HG02852 (cell line): ENCODE data around the gene IRX2.

ENCODE experiments used
- ATAC-seq: cut with Tn5 transposase; IDR thresholded peaks from one replicate; pipeline ENCODE4 v1.9.1; 2021; ENCODE audit warnings: mild to moderate bottlenecking, moderate library complexity; ENCODE audit not compliant: unreplicated experiment

Gene IRX2

DNA sequence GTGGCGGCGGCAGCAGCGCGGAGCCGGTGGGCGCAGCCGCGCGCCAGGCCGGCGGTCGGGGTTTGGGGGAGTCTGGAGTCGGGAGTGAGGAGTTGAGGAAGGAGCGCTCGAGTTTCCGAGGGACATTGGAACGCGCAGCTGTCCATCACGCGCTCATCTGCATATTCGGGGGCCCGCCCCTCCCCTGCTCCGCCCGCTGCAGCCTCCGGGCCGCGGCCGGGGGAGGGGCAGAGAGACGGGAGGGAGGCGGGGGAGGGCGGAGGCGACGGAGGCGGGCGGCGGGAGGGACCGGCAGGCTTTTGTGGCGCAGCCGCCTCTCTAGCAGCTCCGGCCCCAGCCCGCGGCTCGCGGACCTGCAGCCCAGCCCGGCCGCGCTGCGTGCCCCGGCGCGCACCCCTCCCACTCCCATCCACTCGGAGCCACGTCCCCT, at the start of gene IRX2:
IRX2 (minus strand) TSS at position 86 of the 430 bp plus-strand sequence. CDS start 264 bp downstream, outside the sequence.
- ATAC-seq = no peak

DNA sequence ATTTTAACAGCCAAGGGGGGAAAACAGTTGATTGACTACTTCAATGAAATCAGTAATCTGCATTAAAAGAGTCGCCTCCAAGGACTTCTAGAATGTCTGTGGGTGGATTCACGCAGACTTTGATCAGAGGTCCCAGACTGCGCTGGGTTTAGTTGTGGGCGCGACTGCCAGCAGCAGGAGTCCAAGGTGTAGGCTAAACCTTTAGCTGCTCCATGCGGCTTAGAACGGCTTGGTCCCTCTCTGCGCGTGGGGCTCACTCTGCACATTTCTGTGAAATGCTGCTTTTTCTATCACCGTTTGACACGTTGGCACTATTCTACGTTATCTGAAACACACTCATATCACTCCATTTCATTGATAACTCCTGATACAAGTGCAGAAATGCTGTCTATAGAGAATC, 48.6 kb upstream of the IRX2 start:
- ATAC-seq = no peak

DNA sequence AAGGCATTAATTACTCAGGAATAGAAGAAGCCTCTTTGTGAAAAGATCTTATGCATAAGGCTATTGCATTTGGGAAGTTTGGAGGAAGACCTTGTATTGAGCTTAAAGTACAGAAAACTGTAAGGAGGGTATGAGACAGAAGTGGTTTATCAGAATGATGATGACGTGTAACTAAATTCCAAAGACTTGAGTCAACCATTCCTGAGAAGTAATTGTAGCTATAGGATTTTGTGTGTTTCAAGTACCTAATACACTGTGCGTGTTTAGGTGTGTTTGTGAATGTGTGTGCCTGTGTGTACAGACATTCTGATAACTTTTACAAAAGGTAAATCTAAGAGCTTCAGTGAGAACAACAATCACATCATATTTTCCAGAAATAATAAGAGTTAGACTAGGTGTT, 46.5 kb upstream of the IRX2 start:
- no peak for ATAC-seq

DNA sequence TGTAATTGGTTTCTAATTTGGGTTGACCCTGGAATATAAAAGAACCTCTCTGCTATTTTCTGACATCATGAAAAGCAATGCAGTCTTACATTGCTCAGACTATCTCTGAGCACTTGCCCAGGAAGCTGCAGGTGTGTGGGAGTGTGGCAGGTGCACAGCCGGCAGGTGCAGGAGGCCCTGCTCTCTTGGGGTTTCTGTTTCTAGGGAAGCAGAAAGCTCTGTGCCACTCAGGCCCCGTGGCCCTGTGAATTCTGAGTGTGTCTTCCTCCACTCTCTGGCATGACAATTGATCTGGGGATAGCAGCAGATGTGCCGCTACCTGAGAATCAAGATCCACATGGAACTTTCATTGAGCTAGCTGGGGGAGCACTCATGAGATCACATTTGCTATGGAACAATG, 45.7 kb upstream of the IRX2 start:
- no peak for ATAC-seq

DNA sequence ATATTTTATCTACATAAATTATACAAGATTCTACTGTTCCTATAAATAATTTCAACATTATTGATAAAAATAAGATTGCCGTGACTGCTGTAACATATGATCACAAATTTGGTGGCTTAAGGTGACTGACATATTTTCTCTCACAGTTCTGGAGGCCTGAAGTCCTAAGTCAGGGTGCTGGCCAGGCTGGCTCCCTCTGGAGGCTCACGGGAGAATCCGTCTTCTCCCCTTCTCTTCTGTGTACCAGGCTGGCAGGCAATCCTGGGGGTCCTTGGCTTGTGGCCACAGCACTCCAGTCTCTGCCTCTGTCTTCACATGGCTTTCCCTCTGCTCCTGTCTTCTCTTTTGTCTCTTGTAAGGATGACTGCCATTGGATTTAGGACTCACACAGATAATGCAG, 31.7 kb upstream of the IRX2 start:
- ATAC-seq = no peak

DNA sequence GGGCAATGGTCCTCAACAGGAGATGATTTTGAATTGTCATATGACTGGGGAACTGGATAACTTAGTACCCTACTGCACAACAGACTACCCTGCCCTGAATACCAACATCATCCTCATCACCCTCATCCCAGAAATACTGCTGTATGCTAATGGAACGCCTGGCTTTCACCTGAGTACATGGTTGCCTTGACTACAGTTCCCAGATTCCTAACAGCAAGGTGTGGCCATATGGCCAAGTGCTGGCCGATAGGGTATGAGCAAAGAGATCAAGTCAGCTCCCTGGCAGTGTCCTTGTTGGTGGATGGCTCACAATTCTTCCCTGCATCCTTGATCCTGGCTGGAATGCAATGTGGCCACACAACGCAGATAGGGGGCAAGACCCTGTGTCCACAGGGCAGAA, 31.2 kb upstream of the IRX2 start:
- no peak for ATAC-seq

DNA sequence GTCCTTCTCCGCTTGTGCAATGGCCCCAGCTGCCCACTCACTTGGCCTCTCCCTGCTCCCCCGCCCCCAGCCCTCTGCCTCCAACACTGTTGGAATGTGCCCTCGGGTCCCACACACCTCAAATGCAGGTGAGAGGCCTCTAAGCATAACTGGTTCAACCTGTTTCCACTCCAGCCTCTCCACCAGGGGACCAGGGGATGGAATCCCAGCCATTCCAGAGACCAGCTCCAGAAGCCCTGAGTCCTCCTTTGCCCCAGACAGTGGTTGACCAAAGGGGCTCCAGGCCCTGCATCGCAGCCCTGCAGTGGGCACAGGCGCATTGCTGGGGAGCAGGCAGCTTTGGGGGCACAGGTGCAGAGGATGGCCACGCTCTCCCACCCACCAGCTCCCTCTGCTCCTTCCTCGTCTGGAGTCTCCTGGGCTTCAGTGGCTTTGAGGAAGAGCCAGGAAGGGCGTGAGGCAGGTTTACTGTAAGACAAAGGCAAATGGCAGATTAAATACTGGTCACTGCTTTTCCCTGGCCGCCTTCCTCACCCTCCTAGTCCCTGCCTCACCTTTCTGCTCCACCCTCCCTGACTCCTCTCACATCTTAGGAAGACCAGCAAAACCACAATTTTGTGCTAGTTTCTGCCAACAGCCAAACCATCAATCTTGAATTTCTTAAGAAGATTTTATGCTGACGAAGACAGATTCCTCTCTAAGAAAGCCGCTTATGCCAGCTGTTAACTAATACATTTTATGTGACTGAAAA, 29.1 kb upstream of the IRX2 start:
- ATAC-seq = no peak

DNA sequence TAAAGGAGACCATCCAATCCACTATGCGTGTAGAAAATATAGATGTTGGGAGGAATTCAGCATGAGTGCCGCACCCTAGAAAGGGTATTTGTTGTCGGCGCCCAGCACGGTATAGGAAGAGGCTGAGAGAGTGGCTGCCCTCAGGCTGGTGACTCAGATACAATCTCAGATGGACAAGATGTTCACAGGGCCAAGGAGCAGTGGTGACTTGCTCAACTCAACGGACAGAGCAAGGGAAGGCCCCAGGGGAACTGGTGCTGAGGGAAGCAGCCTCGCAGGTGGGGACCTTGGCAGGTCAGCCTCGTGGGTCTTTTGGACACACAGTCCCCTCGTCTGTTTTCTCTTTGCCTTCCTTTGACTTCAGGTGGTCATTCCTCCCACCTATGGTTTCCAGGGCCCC, 28.0 kb upstream of the IRX2 start:
- no peak for ATAC-seq

DNA sequence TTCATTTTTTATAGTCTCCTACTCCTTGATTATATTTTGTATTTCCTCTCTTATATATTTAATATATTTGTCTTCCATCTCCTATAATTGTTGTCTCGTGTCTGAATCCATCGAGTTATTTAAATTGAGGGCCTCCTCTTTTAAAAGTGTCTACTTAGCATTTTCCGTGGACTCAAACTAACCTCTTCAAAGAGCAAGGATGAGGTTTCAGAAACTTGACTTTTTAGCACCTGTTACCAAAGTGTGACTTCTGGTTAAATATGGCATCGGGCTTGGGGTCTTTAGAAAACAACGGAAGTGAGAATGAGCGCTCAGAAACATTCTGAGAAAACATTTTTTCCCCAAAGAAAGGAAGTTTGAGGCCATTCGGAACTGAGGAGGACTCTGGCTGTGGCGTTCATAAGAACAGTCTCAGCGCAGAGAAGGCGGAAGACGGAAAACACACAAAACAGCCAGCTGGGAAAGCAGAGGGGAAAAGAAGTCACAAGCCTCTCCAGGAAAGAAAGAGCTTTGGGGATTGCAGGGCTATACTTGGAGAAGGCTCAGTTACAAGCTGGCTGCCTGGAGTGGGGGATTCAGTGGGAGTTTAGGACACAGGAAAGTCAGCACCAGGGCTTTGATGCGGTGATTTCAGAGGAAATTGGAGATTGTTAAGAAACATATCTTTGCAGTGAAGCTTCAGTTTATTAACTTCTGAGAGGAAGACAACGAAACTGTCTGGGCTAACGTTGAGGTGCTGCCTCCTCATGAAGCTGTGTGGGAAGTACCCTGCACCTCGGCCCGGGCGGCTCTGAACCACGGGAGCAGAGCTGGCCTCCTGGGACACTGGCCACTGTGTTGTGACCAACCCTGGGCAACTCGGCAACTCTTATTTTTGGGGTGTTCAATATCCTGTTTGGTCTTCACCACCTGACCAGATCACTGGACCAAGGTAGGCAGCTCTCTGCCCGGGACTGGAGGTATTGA, 25.1 kb upstream of the IRX2 start:
- ATAC-seq = no peak

DNA sequence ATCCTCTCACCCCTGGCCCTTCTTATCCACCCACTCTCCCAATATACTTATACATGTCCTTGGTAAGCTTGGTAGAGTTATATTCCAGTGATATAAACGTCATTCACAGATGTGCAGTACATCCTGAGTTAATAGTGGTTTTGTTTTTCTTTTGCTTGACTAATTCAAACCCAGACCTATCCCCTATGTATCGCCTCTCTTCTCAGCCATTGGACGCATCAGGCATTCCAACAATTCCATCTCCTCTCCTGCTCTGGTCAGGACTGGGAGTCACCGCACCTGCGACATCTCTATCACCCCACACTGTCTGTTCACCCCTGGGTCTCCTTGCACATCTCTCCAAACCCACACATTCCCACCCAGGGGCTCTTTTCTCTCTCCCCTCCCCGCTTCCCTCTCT, 21.9 kb upstream of the IRX2 start:
- ATAC-seq = no peak

DNA sequence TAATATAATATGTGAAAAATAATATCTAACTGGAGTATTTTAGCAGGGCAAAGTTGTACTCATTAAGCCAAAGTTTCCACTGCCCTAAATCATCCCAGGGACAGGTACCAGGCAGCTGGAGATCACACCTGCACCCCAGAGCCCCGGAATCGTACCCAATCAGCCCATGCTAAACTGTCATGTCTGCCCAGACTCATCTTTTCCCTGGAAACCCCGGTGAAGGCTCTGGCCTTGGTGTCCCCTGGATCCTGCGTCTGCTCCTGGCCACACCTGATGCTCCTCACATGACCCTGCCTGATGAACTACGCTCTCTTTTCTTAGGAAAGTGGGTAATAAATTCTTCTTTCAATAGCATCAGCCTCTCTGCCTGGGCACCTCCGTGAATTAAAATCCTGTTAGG, 15.6 kb upstream of the IRX2 start:
- ATAC-seq = no peak

DNA sequence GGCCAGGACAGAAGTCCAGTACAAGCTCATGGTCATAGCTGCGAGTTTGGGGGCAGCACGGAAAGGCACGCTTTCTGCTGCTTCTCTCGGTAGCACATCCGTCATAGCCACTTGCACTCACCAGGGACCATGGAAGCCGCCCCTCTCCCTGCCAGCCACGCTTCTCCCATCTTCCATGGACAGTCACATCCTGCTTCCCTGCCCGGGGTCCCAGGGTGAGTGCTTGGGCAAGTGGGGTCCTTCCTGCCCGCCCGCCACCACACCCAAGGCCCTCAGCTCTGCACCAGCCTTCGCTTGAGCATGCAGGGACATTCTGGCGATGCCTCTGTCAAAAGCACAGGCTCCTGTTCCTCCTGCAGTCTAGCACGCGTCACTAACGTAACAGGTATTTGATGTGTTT, 13.1 kb upstream of the IRX2 start:
- no peak for ATAC-seq

DNA sequence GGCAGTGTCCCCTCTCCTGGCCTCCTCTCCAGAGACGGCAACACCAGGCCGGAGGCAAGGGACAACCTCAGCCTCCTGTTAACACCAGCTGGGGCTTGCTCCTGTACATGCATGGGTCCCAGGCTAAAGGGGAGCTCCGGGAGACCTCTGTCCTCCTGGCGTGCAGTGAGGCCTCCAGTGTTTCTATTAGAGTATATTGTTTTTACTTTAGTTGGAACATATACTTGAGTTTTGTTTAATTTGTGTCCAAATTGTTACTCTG, 12.0 kb upstream of the IRX2 start:
- ATAC-seq = no peak

DNA sequence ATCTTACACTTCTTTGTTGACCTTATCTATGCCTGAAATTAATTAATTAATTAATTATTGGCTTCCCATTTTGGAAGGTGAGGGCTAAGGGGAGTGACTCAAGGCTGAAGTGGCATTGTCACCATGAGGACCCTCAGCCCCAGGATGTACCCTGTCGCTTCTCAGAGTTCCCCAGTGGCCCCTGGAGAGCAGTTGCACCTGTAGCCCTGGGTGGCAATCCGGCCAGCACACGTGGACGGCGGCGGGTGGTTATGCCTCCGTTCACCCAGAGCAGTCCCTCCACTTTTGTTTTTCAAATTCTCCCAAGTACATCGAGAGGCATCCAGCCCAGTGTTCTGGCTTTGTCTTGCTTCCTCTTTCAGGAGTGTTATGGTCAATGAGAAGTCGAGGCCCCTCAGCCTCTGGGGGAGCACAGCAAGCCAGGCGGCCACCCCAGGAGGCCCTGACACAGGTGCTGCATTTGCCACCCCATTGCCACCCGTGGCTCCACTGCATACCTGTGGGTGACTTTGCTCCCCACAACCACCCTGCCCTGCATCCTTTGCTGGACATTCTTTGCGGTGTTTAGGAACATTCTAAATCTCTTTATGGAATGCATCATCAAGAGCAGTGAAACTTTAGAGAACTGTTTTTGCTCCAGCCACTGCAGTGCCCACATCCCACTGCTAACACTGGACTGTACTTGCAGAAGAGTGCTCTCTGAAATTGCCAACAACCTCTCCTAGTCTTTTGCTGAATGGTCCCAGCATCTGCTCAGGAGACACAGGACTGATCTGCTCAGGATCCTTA, 11.5 kb upstream of the IRX2 start:
- ATAC-seq = no peak

DNA sequence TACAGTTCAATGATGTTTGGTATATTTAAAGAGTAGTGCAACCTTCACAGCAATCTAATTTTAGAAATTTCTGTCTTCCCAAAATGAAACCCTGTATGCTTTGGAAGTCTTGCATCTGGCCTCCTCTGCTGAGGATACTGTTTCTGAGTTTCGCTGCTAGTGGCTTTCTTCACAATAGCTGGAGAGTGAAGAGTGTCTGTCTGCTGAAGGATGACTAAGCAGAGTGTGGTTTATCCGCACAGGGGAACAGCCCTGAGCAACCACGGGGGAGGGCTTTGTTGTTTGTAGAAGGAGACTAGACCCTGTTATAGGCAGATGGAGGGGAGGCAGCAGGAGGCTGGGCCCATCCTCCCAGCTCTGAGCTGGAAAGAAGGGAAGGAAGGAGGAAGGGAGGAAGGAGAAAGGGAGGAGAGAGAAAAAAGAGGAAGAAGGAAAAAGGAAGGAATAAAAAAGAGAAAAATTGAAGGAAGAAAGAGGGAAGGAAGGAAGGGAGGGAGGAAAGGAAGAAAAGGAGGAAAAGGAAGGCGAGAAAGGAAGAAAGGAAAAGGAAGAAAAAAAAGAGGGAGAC, 10.5 kb upstream of the IRX2 start:
- ATAC-seq = no peak

DNA sequence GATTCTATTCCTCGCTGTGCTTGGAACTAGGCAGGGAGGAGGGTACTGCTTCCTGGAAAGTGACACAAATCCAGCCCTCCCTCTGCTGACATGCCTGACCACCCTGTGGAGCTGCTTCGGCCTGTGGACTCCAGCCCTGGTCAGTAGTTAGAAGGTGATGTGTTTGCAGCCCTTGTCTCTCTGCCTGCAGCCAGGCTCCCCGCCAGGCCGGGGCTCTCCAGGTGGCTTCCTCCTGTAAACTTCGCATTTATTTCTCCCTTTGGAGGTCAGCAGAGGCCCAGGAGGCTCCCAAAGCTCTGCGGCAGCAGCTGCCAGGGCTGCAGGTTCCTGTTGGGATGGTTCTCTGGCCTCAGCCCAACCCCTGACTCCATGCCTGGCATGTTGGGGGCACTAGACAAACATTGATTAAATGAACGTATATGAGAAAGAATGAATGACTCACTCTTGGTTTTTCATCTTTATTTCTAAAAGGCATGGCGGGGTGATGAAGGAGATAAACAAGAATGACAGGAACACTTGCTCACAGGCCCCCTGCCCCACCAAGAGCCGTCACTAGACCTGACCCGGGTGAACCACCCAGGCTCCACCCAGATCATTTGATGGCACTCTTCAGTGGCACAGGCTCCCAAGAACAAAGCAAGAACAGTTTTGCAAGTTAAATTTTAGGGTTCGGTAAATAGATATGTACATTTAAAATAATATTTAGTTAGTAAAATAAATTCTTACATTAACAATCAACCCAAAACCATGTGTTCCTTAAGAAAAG, 8.4 kb upstream of the IRX2 start:
- ATAC-seq = no peak

DNA sequence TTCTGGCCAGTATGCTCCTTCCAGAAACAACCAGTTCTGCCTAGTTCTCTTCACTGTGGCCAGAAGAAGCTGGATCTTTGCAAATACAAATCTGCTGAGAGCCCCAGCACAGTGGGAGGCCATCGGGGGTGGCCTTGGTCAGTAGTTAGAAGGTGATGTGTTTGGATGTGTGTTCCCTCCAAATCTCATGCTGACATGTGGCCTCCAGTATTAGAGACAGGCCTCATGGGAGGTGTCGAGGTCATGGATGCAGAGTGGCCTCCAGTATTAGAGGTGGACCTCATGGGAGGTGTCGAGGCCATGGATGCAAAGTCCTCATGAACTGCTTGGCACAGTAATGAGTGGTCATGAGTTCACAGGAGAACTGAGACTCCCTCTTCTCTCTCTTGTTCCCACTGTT, 7.6 kb upstream of the IRX2 start:
- ATAC-seq = no peak

DNA sequence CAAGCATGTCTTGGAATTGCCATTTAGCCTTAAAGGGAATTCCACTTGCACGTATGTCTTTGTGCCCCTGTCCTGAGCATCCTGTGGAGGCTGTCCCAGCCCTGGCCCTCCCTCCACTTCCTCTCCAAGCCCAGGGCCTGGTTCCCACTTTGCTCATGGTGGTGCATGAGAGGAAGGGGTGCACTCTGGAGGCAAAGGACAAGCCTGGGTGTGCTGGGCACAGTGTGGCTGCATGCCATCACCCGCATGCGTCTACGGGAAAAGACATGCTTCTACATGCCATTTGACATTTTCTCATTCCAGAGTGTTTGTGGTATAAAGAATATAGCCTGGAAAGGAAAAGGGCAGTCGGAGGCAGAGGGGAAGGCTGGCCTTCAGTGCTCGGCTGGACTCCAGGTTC, 7.2 kb upstream of the IRX2 start:
- no peak for ATAC-seq

DNA sequence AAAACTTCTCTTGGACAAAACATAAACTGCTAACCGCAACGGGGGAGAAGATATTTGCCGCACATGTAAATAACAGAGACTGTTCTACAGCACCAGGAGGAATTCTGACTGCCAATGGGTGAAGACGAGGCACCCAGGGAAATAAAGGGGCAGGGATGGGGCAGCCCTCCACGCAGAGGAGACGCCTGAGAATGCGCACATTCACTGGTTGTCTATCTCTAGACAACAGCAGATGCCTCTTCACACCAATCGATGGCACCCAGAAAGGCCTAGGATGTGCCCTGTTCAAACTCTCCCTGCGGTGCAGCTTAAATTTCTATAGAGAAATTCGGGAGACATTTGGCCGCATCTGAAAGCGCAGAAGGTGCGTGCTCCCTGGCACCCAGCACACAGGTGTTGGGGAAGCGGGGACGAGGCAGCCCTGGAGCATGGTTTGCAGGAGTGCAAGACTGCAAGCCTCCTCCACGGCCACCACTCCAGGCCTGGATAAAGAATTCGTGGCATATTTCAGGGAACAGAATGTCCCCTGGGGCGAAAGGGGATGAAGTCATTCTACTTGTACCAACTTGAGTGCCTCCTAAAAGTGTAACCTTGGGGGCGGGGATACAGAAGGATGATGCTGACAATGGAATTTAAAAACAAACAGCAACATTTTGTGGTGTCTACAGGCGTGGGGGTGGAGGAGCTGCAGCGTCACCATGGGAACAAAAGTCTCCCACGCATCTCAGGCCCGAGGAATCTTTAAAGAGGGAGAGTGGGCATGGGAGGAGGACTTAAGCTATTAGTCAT, 6.3 kb upstream of the IRX2 start:
- ATAC-seq = no peak
